Measurements from ENCODE around the gene PURA. TPM values are rescaled to one million over a fixed set of nuclear protein-coding genes. Genes with fewer than 3 reads are reported as not detected.

PURA gene
- 9.3 TPM for polyA plus RNA-seq (2012; ENCODE audit: insufficient read depth, insufficient read length)

- peak; percentile 92 for DNase-seq (ENCODE audit: low read depth, low spot score)
- H3K4me3 ChIP-seq (ENCODE audit: low read length) = peak within 1 kb of the TSS; percentile 76
Measured at GRCh38 chr5:140113699-140114263, at the start of gene PURA. TSS of gene PURA (plus strand) at chr5:140114109. CDS start at chr5:140114182, 73 bp downstream.

- no peak overlapping the region for H3K4me3 ChIP-seq (ENCODE audit: low read length)
- DNase-seq (ENCODE audit: low read depth, low spot score) = no peak
Measured at GRCh38 chr5:140072812-140073211, 41.1 kb upstream of the PURA start.

GRCh38 chr5:140073296-140073695 lies 40.6 kb upstream of the PURA start:
- peak; percentile 15 for DNase-seq (ENCODE audit: low read depth, low spot score)
- no peak overlapping the region for H3K4me3 ChIP-seq (ENCODE audit: low read length)

GRCh38 chr5:140075371-140075770 lies 38.5 kb upstream of the PURA start:
- no peak overlapping the region for H3K4me3 ChIP-seq (ENCODE audit: low read length)
- DNase-seq (ENCODE audit: low read depth, low spot score) = no peak

GRCh38 chr5:140076142-140076541 lies 37.8 kb upstream of the PURA start:
- no peak overlapping the region for H3K4me3 ChIP-seq (ENCODE audit: low read length)
- DNase-seq (ENCODE audit: low read depth, low spot score) = no peak

- DNase-seq (ENCODE audit: low read depth, low spot score) = no peak
- no peak overlapping the region for H3K4me3 ChIP-seq (ENCODE audit: low read length)
Measured at GRCh38 chr5:140076788-140077187, 37.1 kb upstream of the PURA start.

- H3K4me3 ChIP-seq (ENCODE audit: low read length) = no peak overlapping the region
- no peak for DNase-seq (ENCODE audit: low read depth, low spot score)
Measured at GRCh38 chr5:140083120-140083519, 30.8 kb upstream of the PURA start.

GRCh38 chr5:140083650-140084049 lies 30.3 kb upstream of the PURA start:
- no peak for DNase-seq (ENCODE audit: low read depth, low spot score)
- H3K4me3 ChIP-seq (ENCODE audit: low read length) = no peak overlapping the region

- H3K4me3 ChIP-seq (ENCODE audit: low read length) = no peak overlapping the region
- no peak for DNase-seq (ENCODE audit: low read depth, low spot score)
Measured at GRCh38 chr5:140084541-140084940, 29.4 kb upstream of the PURA start.

- no peak overlapping the region for H3K4me3 ChIP-seq (ENCODE audit: low read length)
- DNase-seq (ENCODE audit: low read depth, low spot score) = no peak
Measured at GRCh38 chr5:140090251-140090650, 23.7 kb upstream of the PURA start.

- DNase-seq (ENCODE audit: low read depth, low spot score) = no peak
- no peak overlapping the region for H3K4me3 ChIP-seq (ENCODE audit: low read length)
Measured at GRCh38 chr5:140093179-140093578, 20.7 kb upstream of the PURA start.

- H3K4me3 ChIP-seq (ENCODE audit: low read length) = no peak overlapping the region
- DNase-seq (ENCODE audit: low read depth, low spot score) = no peak
Measured at GRCh38 chr5:140093866-140094265, 20.0 kb upstream of the PURA start.

- no peak for DNase-seq (ENCODE audit: low read depth, low spot score)
- H3K4me3 ChIP-seq (ENCODE audit: low read length) = no peak overlapping the region
Measured at GRCh38 chr5:140094889-140095288, 19.0 kb upstream of the PURA start.

GRCh38 chr5:140101179-140101578 lies 12.7 kb upstream of the PURA start:
- H3K4me3 ChIP-seq (ENCODE audit: low read length) = no peak overlapping the region
- DNase-seq (ENCODE audit: low read depth, low spot score) = no peak

- DNase-seq (ENCODE audit: low read depth, low spot score) = no peak
- no peak overlapping the region for H3K4me3 ChIP-seq (ENCODE audit: low read length)
Measured at GRCh38 chr5:140103154-140103553, 10.8 kb upstream of the PURA start.

- DNase-seq (ENCODE audit: low read depth, low spot score) = no peak
- no peak overlapping the region for H3K4me3 ChIP-seq (ENCODE audit: low read length)
Measured at GRCh38 chr5:140104100-140104499, 9.8 kb upstream of the PURA start.

- no peak overlapping the region for H3K4me3 ChIP-seq (ENCODE audit: low read length)
- no peak for DNase-seq (ENCODE audit: low read depth, low spot score)
Measured at GRCh38 chr5:140106101-140106500, 7.8 kb upstream of the PURA start.

- DNase-seq (ENCODE audit: low read depth, low spot score) = no peak
- peak overlapping the region; percentile 87 for H3K4me3 ChIP-seq (ENCODE audit: low read length)
Measured at GRCh38 chr5:140106805-140107311, 7.1 kb upstream of the PURA start.

GRCh38 chr5:140107312-140108092 lies 6.4 kb upstream of the PURA start:
- peak; percentile 93 for DNase-seq (ENCODE audit: low read depth, low spot score)
- H3K4me3 ChIP-seq (ENCODE audit: low read length) = peak overlapping the region; percentile 87

Measured in Jurkat, Clone E6-1 (cell line).